Measurements from ENCODE around the gene AKAIN1.

- no peak for TF ChIP-seq POLR2A (IDR thresholded peaks at IDR 0.05)
- TF ChIP-seq CTCF (IDR thresholded peaks at IDR 0.05): no peak
Observed at GRCh38 chr18:5145168-5145825, 51.8 kb downstream of the AKAIN1 start.
